ENCODE measurements around the gene MTHFSD. TPM values are rescaled to one million over a fixed set of nuclear protein-coding genes. Genes with fewer than 3 reads are reported as not detected.

The MTHFSD gene
- total and polyA plus RNA-seq, 2 donors (not counting 3 experiments of a cell fraction or from before 2014, with no cell fraction given): 16.7 to 21.1 TPM

DNA sequence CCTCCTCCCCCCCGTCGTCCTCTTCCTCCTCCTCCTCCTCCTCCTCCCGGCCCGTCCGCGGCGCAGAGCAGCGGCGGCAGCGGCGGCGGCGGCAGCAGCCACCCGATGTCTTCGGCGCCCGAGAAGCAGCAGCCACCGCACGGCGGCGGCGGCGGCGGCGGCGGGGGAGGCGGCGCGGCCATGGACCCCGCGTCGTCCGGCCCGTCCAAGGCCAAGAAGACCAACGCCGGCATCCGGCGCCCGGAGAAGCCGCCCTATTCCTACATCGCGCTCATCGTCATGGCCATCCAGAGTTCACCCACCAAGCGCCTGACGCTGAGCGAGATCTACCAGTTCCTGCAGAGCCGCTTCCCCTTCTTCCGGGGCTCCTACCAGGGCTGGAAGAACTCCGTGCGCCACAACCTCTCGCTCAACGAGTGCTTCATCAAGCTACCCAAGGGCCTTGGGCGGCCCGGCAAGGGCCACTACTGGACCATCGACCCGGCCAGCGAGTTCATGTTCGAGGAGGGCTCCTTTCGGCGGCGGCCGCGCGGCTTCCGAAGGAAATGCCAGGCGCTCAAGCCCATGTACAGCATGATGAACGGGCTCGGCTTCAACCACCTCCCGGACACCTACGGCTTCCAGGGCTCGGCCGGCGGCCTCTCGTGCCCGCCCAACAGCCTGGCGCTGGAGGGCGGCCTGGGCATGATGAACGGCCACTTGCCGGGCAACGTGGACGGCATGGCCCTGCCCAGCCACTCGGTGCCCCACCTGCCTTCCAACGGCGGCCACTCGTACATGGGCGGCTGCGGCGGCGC, 44.4 kb downstream of the MTHFSD start, which contains the start of gene FOXF1:
Gene FOXF1 (plus strand): TSS at position 63 of the 797 bp plus-strand sequence. CDS start 43 bp downstream, at position 106.
- peak within 1 kb of the TSS; percentile 52 for H3K4me2 ChIP-seq (ENCODE audit: insufficient read depth, low read length)
- POLR2A ChIA-PET: interaction anchor here (0.5 kb wide), 1 partner anchor 95 kb away, joined by 3 read pairs; no protein-coding TSS in a partner anchor
- peak within 1 kb of the TSS; percentile 10 to 48 (median 15) for H3K4me3 ChIP-seq (replicated peaks in 1 of 3; ENCODE audit: insufficient read depth in 1 of 3, low read depth in 1 of 3, low read length in 3 of 3)
- intact Hi-C loops (cut with micrococcal nuclease) (loop anchor here (2.0 kb wide), 1 partner anchor 122 kb away; no protein-coding TSS in a partner anchor), dilution Hi-C loops (cut with MboI; ENCODE audit: extremely low pct_ligation_motif_present, low sequenced_read_pairs) (loop anchor here (10.0 kb wide), 1 partner anchor 426 kb away; no protein-coding TSS in a partner anchor)
- no peaks in the 10 kb centered on the region for H3K9me3 ChIP-seq (replicated peaks; ENCODE audit: control insufficient read depth, insufficient read depth, low read length)
- H2AFZ ChIP-seq (ENCODE audit: low read depth, low read length): peak within 1 kb of the TSS; percentile 55
- no peaks in the 10 kb centered on the region for H3K36me3 ChIP-seq (ENCODE audit: control insufficient read depth in 2 of 2, extremely low read depth in 1 of 2, insufficient read depth in 2 of 2, low read length in 2 of 2)
- TSS peak; percentile 49 for BruUV-seq (replicated peaks)
- no peaks in the 10 kb centered on the region for H3K9me1 ChIP-seq (replicated peaks; ENCODE audit: control insufficient read depth, extremely low read depth, insufficient read depth, low read length)
- TF ChIP-seq POLR2AphosphoS5 (IDR thresholded peaks at IDR 0.05; ENCODE audit: insufficient read depth, low read depth, low read length): no peak
- TF ChIP-seq JUN (IDR thresholded peaks at IDR 0.05; ENCODE audit: borderline replicate concordance, insufficient read depth, insufficient read length, low read depth): no peak
- no peak for TF ChIP-seq POLR2A (IDR thresholded peaks at IDR 0.05; ENCODE audit: low read depth, low read length)
- TF ChIP-seq FOS (IDR thresholded peaks at IDR 0.05; ENCODE audit: borderline replicate concordance, insufficient read depth, low read length): no peak
- TF ChIP-seq MYC (IDR thresholded peaks at IDR 0.05; ENCODE audit: low read depth, low read length): no peak
- TF ChIP-seq, protein P1, sequence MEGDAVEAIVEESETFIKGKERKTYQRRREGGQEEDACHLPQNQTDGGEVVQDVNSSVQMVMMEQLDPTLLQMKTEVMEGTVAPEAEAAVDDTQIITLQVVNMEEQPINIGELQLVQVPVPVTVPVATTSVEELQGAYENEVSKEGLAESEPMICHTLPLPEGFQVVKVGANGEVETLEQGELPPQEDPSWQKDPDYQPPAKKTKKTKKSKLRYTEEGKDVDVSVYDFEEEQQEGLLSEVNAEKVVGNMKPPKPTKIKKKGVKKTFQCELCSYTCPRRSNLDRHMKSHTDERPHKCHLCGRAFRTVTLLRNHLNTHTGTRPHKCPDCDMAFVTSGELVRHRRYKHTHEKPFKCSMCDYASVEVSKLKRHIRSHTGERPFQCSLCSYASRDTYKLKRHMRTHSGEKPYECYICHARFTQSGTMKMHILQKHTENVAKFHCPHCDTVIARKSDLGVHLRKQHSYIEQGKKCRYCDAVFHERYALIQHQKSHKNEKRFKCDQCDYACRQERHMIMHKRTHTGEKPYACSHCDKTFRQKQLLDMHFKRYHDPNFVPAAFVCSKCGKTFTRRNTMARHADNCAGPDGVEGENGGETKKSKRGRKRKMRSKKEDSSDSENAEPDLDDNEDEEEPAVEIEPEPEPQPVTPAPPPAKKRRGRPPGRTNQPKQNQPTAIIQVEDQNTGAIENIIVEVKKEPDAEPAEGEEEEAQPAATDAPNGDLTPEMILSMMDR (IDR thresholded peaks at IDR 0.05; ENCODE audit: extremely low read depth in 1 of 2, insufficient read depth in 1 of 2, low read depth in 1 of 2, low read length in 2 of 2): no peak
- TF ChIP-seq GATA2 (IDR thresholded peaks at IDR 0.05; ENCODE audit: insufficient read depth, insufficient read length, low read depth, low read length): no peak
- peak; percentile 88 for TF ChIP-seq EZH2 (IDR thresholded peaks at IDR 0.05; ENCODE audit: borderline replicate concordance, low read depth, low read length, severe bottlenecking)
- H3K27ac ChIP-seq (ENCODE audit: insufficient read depth, low read depth, low read length): no peak within 1 kb of the TSS
- H3K4me1 ChIP-seq (ENCODE audit: control insufficient read depth, extremely low read depth, insufficient read depth, low read length): no peaks in the 10 kb centered on the region
- no peaks in the 10 kb centered on the region for H3K79me2 ChIP-seq (ENCODE audit: control insufficient read depth, insufficient read depth, low read length)
- no peaks in the 10 kb centered on the region for H4K20me1 ChIP-seq (replicated peaks; ENCODE audit: control insufficient read depth, extremely low read depth, insufficient read depth, low read length)
- DNase-seq (ENCODE audit: low read depth, low spot score) (peak; percentile 38), FAIRE-seq (peak; percentile 42)
- peaks cover 44 to 80% of the 10 kb centered on the region in 2 experiments for H3K27me3 ChIP-seq (ENCODE audit: control insufficient read depth in 2 of 2, insufficient read depth in 2 of 2, low read length in 2 of 2)
- CTCF ChIA-PET: interaction anchor here (0.8 to 3.8 kb wide), 9 partner anchors 105 to 271 kb away, joined by 3 to 31 read pairs (median 3); no protein-coding TSS in a partner anchor
- H3K9ac ChIP-seq (replicated peaks; ENCODE audit: extremely low read depth, insufficient read depth, low read length): peak within 1 kb of the TSS; percentile 5
